ENCODE data around the gene STK39. TPM values are rescaled to one million over a fixed set of nuclear protein-coding genes. Genes with fewer than 3 reads are reported as not detected.

Gene STK39
- polyA plus RNA-seq, 1 experiment: 25.2 TPM

- Histone ChIP-seq H3K27ac (ENCODE audit: low read depth, low read length) (no peak overlapping the region), H3K4me3 (ENCODE audit: low read depth, low read length) (no peak overlapping the region), H3K9me3 (ENCODE audit: control insufficient read depth, insufficient read depth, low read length) (no peaks in the 10 kb centered on the region), H3K27me3 (ENCODE audit: control insufficient read depth, insufficient read depth, low read length) (no peaks in the 10 kb centered on the region)
- ChIA-PET POLR2A (no interaction called here), CTCF (interaction anchor here (0.6 to 3.7 kb wide), 3 partner anchors 26 to 277 kb away, joined by 3 to 14 read pairs (median 3); no protein-coding TSS in a partner anchor)
- DNase-seq (ENCODE audit: low read depth, low spot score): no peak
- TF ChIP-seq CTCF (IDR thresholded peaks at IDR 0.05; ENCODE audit: low read depth, low read length): no peak
Observed at GRCh38 chr2:168145426-168146310, 101.7 kb downstream of the STK39 start.

- Histone ChIP-seq H3K27me3 (ENCODE audit: control insufficient read depth, insufficient read depth, low read length) (no peaks in the 10 kb centered on the region), H3K4me3 (ENCODE audit: low read depth, low read length) (no peak overlapping the region), H3K9me3 (ENCODE audit: control insufficient read depth, insufficient read depth, low read length) (no peaks in the 10 kb centered on the region), H3K27ac (ENCODE audit: low read depth, low read length) (no peak overlapping the region)
- no peak for TF ChIP-seq CTCF (IDR thresholded peaks at IDR 0.05; ENCODE audit: low read depth, low read length)
- CTCF ChIA-PET: interaction anchor here (0.6 to 3.7 kb wide), 3 partner anchors 26 to 278 kb away, joined by 3 to 14 read pairs (median 3); no protein-coding TSS in a partner anchor
- POLR2A ChIA-PET: no interaction called here
- DNase-seq (ENCODE audit: low read depth, low spot score): no peak
Observed at GRCh38 chr2:168145011-168145410, 102.4 kb downstream of the STK39 start.

GRCh38 chr2:168143813-168144212 lies 103.6 kb downstream of the STK39 start:
- no peaks in the 10 kb centered on the region for H3K9me3 ChIP-seq (ENCODE audit: control insufficient read depth, insufficient read depth, low read length)
- no peaks in the 10 kb centered on the region for H3K27me3 ChIP-seq (ENCODE audit: control insufficient read depth, insufficient read depth, low read length)
- CTCF ChIA-PET: interaction anchor here (3.7 kb wide), 1 partner anchor 24 kb away, joined by 14 read pairs; no protein-coding TSS in a partner anchor
- H3K4me3 ChIP-seq (ENCODE audit: low read depth, low read length): no peak overlapping the region
- no peak for TF ChIP-seq CTCF (IDR thresholded peaks at IDR 0.05; ENCODE audit: low read depth, low read length)
- H3K27ac ChIP-seq (ENCODE audit: low read depth, low read length): no peak overlapping the region
- DNase-seq (ENCODE audit: low read depth, low spot score): no peak
- POLR2A ChIA-PET: no interaction called here

- no peaks in the 10 kb centered on the region for H3K27me3 ChIP-seq (ENCODE audit: control insufficient read depth, insufficient read depth, low read length)
- no peak for DNase-seq (ENCODE audit: low read depth, low spot score)
- CTCF ChIA-PET: interaction anchor here (0.9 to 1.4 kb wide), 3 partner anchors 11 to 22 kb away, joined by 3 to 7 read pairs (median 4); no protein-coding TSS in a partner anchor
- no peak overlapping the region for H3K27ac ChIP-seq (ENCODE audit: low read depth, low read length)
- POLR2A ChIA-PET: no interaction called here
- no peak overlapping the region for H3K4me3 ChIP-seq (ENCODE audit: low read depth, low read length)
- no peak for TF ChIP-seq CTCF (IDR thresholded peaks at IDR 0.05; ENCODE audit: low read depth, low read length)
- H3K9me3 ChIP-seq (ENCODE audit: control insufficient read depth, insufficient read depth, low read length): no peaks in the 10 kb centered on the region
Observed at GRCh38 chr2:168140892-168141291, 106.5 kb downstream of the STK39 start.

- no peaks in the 10 kb centered on the region for H3K9me3 ChIP-seq (ENCODE audit: control insufficient read depth, insufficient read depth, low read length)
- TF ChIP-seq CTCF (IDR thresholded peaks at IDR 0.05; ENCODE audit: low read depth, low read length): no peak
- H3K27ac ChIP-seq (ENCODE audit: low read depth, low read length): no peak overlapping the region
- H3K4me3 ChIP-seq (ENCODE audit: low read depth, low read length): no peak overlapping the region
- no peaks in the 10 kb centered on the region for H3K27me3 ChIP-seq (ENCODE audit: control insufficient read depth, insufficient read depth, low read length)
- ChIA-PET CTCF (interaction anchor here (0.6 to 1.4 kb wide), 2 partner anchors 20 to 21 kb away, joined by 3 to 7 read pairs; no protein-coding TSS in a partner anchor), POLR2A (no interaction called here)
- DNase-seq (ENCODE audit: low read depth, low spot score): no peak
Observed at GRCh38 chr2:168139852-168140251, 107.5 kb downstream of the STK39 start.

Data from AG04450 (cell line).